CD1c-positive myeloid dendritic cell (primary cell): ENCODE results near the gene SLC16A9.

Experiments
- DNase-seq: peaks from one replicate; pipeline ENCODE4 v3.0.0-alpha.2; 2016; ENCODE audit errors: extremely low spot score

SLC16A9 gene

DNA sequence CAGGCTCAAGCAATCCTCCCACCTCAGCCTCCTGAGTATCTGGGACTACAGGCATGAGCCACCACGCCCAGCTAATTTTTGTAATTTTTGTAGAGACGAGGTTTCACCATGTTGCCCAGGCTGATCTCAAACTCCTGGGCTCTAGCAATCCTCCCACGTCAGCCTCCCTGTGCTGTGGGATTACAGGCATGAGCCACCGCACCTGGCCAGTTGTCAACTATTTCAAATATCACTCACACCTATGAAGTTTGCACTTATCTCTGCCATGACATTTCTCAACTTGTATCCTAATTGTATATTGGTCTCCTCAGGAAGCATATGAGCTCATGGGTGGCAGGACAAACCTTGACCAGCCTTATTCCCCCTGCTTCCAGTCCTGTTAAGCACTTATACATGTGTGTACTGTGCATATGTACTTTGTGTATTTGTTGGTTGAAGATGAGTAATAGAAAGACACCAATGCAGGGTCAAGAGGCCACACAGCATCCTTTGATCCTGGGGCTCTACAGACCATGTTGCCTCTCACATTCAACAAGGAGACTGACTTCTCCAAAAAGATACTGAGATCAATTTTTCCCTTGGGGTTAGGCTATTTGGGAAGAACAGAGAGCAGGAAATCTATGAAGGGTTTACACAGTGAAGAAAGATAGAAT, 82.2 kb downstream of the SLC16A9 start:
- no peak for DNase-seq

DNA sequence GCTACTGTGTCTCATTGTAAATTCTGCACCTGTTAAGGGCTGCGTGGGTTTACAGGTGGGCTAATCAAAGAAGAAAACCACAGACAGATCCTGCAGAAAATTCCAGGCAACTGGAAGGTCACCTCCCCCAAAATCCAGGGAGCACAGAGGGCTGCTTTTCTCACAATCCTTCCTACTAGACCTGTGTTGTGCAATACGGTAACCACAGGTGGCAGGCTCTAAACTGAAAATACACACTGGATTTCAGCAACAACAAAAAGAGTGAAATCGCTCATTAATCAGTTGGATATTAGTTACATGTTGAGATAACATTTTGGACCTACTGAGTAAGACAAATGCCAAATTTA, 83.2 kb downstream of the SLC16A9 start:
- no peak for DNase-seq

DNA sequence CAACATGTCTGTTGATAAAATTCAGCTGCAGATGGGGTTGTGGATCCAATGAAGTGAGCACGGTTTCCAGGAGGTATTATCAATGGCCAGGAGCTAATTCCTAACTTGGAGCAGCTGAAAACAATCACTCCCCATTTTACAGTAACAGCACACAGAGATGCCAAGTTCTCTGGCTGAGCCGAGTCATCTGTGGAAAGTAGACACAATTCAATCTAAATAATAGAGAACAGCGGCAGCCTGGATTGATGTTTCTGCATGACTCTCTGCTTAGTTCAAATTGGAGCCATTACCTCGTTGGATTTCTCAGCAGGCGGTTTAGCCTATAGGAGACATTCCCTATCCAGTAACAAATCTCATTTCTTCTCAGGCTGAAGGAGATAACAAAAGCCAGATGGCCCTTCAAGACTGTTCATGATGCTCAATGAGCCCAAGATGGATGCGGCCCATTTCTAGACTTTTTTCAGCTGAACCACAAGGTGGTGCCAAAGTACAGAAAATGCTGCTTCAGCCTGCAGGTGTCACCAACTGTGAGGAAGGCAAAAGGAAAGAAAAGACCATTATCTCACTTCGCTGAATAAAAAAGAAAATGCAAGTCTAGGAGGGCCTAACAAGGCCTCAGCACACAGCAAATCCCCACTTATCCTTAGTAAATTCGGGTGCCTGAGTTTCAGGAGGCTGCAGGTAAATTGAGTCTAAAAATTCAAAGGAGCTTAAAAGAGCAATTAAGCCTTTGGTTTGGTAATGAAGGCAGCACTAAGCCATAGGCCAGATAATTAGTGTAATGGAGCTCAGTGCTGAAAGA, 83.7 kb downstream of the SLC16A9 start:
- peak; percentile 80 for DNase-seq

DNA sequence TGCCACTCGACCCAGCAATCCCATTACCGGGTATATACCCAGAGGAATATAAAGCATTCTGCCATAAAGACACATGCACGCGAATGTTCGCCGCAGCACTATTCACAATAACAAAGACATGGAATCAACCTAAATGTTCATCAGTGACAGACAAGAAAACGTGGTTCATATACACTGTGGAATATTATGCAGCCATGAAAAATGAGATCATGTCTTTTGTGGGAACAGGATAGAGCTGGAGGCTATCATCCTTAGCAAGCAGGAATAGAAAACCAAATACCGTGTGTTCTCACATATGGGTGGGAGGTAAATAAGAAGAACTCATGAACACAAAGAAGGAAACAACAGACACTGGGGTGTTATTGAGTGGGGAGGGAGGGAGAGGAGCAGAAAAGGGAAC, 84.7 kb downstream of the SLC16A9 start:
- no peak for DNase-seq

DNA sequence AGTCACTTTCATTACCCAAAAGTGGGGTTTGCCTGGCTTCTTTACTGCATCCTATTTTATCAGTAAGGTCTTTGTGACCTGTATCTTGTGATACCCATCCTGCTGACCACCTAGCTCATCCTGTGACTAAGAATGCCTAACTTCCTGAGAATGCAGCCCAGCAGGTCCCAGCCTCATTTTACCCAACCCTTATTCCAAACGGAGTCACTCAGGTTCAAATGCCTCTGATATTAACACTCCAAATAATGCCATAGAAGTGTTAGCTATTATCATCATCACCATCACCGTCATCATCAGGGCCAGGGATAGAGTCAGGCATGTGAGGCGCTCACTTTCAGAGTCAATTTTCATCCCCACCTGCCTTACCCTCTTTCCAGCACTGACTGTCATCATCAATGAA, 85.5 kb downstream of the SLC16A9 start:
- no peak for DNase-seq

DNA sequence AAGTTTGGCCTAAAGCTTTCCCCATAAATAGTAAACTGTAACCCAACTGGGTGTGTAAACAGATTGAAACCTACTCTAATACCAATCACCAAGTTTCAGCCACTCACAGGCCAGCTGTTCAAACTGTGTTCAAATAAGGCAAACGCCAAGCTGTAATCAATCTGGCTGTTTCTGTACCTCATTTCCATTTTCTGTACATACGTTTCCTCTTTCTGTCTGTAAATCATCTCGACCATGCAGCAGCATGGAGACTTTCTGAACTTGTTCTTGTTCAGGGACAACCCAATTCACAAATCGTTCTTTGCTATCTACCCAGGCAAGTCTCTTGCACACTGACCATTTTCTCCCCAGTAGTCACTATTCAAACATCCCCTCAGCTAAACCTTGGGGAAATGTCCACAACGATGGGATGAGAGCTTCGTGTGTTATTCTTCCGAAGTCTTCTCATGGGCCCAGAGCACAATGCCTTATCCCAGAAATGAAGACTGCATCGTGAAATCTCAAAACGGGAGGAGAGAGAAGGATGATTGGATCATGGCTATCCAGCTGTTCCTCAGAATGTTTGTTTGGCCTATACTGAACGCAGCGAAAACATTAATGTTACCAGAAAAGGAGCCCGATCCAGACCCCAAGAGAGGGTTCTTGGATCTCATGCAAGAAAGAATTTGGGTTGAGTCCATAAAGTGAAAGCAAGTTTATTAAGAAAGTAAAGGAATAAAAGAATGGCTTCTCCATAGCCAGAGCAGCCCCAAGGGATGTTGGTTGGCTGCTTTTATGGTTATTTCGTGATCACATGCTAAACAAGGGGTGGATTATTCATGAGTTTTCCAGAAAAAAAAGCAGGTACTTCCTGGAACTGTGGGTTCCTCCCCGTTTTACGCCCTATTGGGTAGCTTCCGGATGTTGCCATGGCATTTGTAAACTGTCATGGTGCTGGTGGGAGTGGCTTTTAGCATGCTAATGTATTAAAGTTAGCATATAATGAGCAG, 86.2 kb downstream of the SLC16A9 start:
- DNase-seq: no peak

DNA sequence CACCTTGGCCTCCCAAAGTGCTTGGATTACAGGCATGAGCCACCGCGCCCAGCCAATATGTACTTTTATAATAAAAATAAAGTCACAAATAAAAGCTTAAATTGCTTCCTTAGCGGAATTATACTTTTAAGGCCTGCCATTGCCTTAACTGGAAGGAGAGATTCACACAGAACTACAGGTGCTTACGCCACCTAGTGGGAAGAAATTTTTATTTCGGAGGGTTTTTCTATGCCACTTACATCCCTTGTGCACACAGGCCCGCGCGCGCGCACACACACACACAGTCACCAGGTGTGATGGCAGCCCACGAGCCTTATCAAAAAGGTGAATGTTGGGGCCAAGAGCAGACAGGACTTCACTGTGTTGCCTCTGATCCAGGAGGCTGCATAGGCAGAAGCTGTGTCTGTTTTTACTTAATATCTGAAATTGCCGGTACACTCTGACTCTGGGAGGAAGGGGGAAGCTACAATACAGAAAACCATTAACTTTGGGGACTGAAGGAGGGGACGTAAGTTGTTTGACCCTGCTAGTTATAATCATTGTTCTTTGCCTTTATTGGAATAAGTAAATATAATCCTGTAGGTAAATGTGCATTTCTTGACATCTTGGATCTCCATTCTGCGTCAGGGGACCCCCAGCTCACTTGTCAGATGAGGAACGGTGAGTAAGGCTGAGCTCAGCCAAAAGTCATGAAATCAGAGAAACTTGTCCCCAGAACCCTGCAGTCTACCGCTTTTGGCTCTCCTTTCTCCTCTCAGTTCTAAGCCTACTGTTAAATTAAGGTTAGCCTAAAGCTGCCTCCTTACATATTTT, 87.1 kb downstream of the SLC16A9 start:
- peak; percentile 60 for DNase-seq

DNA sequence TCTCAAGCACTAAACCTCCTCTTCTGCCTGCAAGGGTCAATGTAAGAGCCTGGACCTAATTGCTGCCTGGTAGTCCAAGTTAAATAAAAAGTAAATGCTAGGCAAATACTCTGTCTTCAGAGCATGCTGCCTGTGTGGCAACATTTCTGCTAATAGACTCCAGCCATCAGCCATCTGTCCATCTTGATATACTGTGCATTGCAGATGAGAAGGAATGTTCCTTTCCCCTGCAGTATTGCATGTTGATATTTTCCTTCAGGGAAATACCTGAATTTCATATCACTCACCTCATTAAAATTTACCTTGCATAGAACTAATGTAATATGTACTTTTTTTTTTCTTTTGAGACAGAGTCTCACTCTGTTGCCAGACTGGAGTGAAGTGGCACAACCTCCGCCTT, 87.9 kb downstream of the SLC16A9 start:
- DNase-seq: no peak

DNA sequence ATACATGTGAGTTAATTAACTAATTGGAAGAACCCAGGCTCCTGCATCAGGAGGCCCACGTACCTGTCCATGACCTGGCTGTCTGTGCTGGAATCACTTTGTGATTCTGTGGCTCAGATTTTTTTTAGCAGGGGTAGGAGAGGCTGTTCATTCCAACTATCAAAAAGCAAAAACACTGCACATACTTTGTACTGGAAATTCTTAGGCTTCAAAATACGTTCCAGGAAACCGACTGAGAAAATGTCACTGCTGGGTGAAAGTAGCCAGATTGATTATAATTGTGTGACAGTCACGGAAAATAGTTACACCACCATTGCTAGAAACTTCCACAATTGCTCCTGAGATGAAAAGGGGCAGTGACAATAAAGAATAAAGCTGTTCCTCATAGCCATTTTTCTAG, 91.0 kb downstream of the SLC16A9 start:
- no peak for DNase-seq

DNA sequence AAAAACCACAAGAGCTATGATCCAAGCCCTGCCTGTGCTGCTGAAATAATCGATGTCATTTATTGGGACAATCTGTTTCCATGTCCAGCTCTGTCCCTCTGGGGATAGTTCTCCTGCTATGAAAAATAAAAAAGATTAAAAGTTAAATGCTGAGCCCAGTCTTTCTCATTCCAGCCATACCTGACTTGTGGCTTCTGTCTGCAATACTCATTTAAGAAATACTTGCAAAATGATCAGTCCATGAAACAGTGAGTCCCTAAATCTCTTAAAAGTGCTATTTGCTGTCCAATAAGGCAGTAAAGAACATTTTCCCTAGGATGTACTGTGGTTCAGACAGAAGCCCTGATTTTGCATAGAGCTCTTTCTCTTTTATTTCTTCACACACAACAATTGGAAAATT, 91.7 kb downstream of the SLC16A9 start:
- DNase-seq: no peak

DNA sequence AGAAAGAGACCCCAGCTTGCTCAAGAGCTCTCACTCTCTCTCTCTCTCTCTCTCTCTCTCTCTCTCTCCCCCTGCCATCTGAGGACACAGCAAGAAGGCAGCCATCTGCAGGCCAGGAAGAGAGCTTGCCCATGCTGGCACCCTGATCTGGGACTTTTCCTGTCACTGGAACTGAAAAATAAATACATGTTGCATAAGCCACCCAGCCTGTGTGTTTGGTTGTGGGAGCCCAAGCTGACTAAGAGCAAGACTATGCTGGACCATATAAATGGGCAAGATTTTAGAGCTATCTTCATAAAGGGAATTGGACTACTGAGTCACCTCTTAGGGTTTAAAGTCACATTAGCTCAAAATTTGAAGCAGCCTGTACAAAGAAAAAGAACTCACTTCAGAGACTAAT, 98.6 kb downstream of the SLC16A9 start:
- DNase-seq: no peak

DNA sequence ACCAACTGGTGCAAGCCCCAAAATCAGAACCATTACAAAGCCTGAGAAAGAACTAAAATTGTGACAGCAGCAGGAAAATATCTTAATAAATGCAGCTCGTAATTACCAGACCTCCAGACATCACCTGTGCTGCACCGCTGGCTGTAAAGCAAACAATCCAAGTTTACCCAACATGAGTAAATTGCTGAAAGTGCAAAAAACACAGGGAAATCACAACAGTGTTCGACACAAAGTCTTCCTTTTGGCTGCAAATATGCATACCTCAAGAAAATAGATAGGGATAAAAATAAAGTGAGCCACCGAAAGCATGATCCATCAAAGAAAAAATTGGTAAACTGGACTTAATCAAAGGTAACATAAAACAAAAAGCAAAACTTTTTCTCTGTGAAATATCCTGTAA, 101.7 kb downstream of the SLC16A9 start:
- DNase-seq: no peak

DNA sequence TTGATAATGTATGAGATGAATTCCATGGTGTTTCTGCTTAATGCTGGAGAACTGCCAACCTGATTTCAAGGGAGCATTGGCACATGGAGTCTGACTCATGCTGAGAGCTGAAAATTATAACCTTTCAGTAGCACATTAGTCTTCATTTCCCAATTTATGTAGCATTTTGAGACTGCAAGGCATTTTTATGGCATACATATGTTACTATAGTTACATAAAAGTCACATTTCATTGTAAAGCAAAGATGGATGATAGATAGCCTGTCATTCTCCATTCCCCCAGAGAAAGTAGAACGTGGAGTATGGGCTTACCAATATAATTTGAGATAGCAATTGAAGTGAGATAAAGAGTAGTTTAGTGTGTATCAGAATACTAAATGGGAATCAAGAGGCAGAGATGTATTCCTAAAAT, 103.1 kb downstream of the SLC16A9 start:
- no peak for DNase-seq

DNA sequence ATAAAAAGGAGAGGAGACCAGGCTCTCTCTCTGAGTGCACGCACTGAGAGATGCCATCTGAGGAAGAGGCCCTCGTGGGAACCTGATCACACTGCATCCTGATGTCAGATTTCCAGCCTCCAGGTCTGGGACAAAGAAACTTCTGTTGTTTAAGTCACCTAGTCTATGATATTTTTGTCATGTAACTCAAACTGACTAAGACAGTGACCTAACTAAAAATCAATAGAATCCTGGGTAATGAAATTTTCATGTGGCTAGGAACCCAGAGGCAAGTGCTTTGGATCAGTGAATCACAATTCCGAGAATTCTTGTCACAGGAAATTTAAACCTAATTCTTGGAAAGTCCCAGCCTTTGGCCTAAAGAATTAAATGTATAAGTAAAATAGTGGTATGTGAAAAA, 107.7 kb downstream of the SLC16A9 start:
- DNase-seq: no peak
